ENCODE data around the gene TJP2. TPM values are rescaled to one million over a fixed set of nuclear protein-coding genes. Genes with fewer than 3 reads are reported as not detected.

The TJP2 gene
- total RNA-seq, 4 donors from 2014 or later, result 200 to 266 (median 232) TPM

GRCh38 chr9:69134412-69134811 lies 39.7 kb upstream of the TJP2 start:
- H3K4me1 ChIP-seq, result peaks cover 30 to 33% of the 10 kb centered on the region in 2 donors
- H3K4me3 ChIP-seq (replicated peaks in 1 of 3), result no peak overlapping the region
- H3K9me3 ChIP-seq, result no peaks in the 10 kb centered on the region
- DNase-seq, result peak; percentile 49 to 77
- no peaks in the 10 kb centered on the region for H3K36me3 ChIP-seq
- TF ChIP-seq POLR2A (IDR thresholded peaks at IDR 0.05) (no peak), CTCF (IDR thresholded peaks at IDR 0.05) (peak in 1 of 6 experiments; percentile 18)
- no peaks in the 10 kb centered on the region for H3K27me3 ChIP-seq
- H3K27ac ChIP-seq, result peak overlapping the region in 2 of 3 donors; percentile 19 to 66
- intact Hi-C loops (cut with DNase I), result no loop called here
- 61 to 62% methylated on average over 6 of the region's 6 CpGs for WGBS, 2 donors

GRCh38 chr9:69136185-69136584 lies 37.9 kb upstream of the TJP2 start:
- H3K27me3 ChIP-seq, result no peaks in the 10 kb centered on the region
- intact Hi-C loops (cut with DNase I), result no loop called here
- no peak for DNase-seq
- H3K4me3 ChIP-seq (replicated peaks in 1 of 3), result no peak overlapping the region
- H3K27ac ChIP-seq, result no peak overlapping the region
- peaks cover 15 to 17% of the 10 kb centered on the region in 2 donors for H3K4me1 ChIP-seq
- no peaks in the 10 kb centered on the region for H3K9me3 ChIP-seq
- H3K36me3 ChIP-seq, result no peaks in the 10 kb centered on the region
- whole genome bisulfite sequencing, 2 donors, result 95 to 96% methylated on average over 2 of the region's 2 CpGs
- TF ChIP-seq CTCF (IDR thresholded peaks at IDR 0.05) (no peak), POLR2A (IDR thresholded peaks at IDR 0.05) (no peak)

- DNase-seq, result no peak
- 68 to 79% methylated on average over 7 of the region's 7 CpGs for WGBS, 2 donors
- no peaks in the 10 kb centered on the region for H3K27me3 ChIP-seq
- intact Hi-C loops (cut with DNase I), result no loop called here
- H3K4me1 ChIP-seq, result peaks cover 9 to 13% of the 10 kb centered on the region in 2 donors
- no peaks in the 10 kb centered on the region for H3K36me3 ChIP-seq
- no peaks in the 10 kb centered on the region for H3K9me3 ChIP-seq
- H3K4me3 ChIP-seq (replicated peaks in 1 of 3), result no peak overlapping the region
- TF ChIP-seq CTCF (IDR thresholded peaks at IDR 0.05) (no peak), POLR2A (IDR thresholded peaks at IDR 0.05) (no peak)
- H3K27ac ChIP-seq, result peak overlapping the region in 1 of 3 donors; percentile 33
Measured at GRCh38 chr9:69136779-69137178, 37.3 kb upstream of the TJP2 start.

GRCh38 chr9:69137311-69137710 lies 36.8 kb upstream of the TJP2 start:
- Histone ChIP-seq H3K36me3 (no peaks in the 10 kb centered on the region), H3K9me3 (no peaks in the 10 kb centered on the region), H3K27ac (no peak overlapping the region), H3K27me3 (no peaks in the 10 kb centered on the region), H3K4me1 (peaks cover 6 to 18% of the 10 kb centered on the region in 2 donors), H3K4me3 (replicated peaks in 1 of 3) (no peak overlapping the region)
- TF ChIP-seq CTCF (IDR thresholded peaks at IDR 0.05), result no peak
- TF ChIP-seq POLR2A (IDR thresholded peaks at IDR 0.05), result no peak
- DNase-seq, result no peak
- intact Hi-C loops (cut with DNase I), result no loop called here
- 95 to 97% methylated on average over 8 of the region's 8 CpGs for whole genome bisulfite sequencing, 2 donors

- Histone ChIP-seq H3K27ac (no peak overlapping the region), H3K4me1 (peaks cover 15 to 20% of the 10 kb centered on the region in 2 donors), H3K27me3 (no peaks in the 10 kb centered on the region), H3K9me3 (no peaks in the 10 kb centered on the region), H3K36me3 (no peaks in the 10 kb centered on the region), H3K4me3 (replicated peaks in 1 of 3) (no peak overlapping the region)
- 87 to 92% methylated on average over 9 of the region's 9 CpGs for WGBS, 2 donors
- no peak for TF ChIP-seq CTCF (IDR thresholded peaks at IDR 0.05)
- TF ChIP-seq POLR2A (IDR thresholded peaks at IDR 0.05), result no peak
- no peak for DNase-seq
- intact Hi-C loops (cut with DNase I), result no loop called here
Measured at GRCh38 chr9:69139596-69139995, 34.5 kb upstream of the TJP2 start.
